DND-41 (cell line): ENCODE results near the gene C22orf15.

Experiments used
- EZH2 ChIP-seq: IDR thresholded peaks from 3 replicates; pipeline ENCODE4 v1.6.1; 2012; ENCODE audit warnings: borderline replicate concordance, low read depth, mild to moderate bottlenecking, moderate library complexity, low read length, inconsistent platforms; ENCODE audit not compliant: severe bottlenecking
- TF ChIP-seq, protein P1 (sequence below): IDR thresholded peaks from 2 replicates; pipeline ENCODE4 v1.5.1; 2012; ENCODE audit warnings: borderline replicate concordance, low read length, moderate library complexity, mild to moderate bottlenecking; ENCODE audit not compliant: poor library complexity, severe bottlenecking; ENCODE audit errors: extremely low read depth

DNA sequence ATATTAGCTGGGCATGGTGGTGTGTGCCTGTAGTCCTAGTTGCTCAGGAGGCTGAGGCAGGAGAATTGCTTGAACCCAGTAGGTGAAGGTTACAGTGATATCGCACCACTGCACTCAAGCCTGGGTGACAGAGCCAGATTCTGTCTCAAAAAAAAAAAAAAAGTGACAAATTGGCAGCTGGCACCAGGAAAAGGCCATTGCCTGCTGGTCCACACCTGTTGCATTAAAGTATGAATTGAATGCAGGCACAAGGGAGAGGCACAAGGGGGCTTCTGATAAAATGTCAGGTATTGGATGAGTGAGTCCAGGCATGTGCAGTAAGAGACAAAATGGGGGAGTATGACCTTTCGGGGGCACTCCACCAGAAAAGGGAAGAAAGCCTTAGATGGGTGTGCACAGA is 40.1 kb upstream of the C22orf15 start:
- TF ChIP-seq, protein P1, sequence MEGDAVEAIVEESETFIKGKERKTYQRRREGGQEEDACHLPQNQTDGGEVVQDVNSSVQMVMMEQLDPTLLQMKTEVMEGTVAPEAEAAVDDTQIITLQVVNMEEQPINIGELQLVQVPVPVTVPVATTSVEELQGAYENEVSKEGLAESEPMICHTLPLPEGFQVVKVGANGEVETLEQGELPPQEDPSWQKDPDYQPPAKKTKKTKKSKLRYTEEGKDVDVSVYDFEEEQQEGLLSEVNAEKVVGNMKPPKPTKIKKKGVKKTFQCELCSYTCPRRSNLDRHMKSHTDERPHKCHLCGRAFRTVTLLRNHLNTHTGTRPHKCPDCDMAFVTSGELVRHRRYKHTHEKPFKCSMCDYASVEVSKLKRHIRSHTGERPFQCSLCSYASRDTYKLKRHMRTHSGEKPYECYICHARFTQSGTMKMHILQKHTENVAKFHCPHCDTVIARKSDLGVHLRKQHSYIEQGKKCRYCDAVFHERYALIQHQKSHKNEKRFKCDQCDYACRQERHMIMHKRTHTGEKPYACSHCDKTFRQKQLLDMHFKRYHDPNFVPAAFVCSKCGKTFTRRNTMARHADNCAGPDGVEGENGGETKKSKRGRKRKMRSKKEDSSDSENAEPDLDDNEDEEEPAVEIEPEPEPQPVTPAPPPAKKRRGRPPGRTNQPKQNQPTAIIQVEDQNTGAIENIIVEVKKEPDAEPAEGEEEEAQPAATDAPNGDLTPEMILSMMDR = no peak
- no peak for TF ChIP-seq EZH2
